AG04450 (cell line): ENCODE results near the gene MXD1. TPM values are rescaled to one million over a fixed set of nuclear protein-coding genes. Genes with fewer than 3 reads are reported as not detected.

Experiments
- CTCF ChIA-PET: fragments of 300-600, 350-600 bp; formaldehyde crosslinking; extraction: SDS; loops from one replicate; lab custom pipeline; 2022; ENCODE audit warnings: antibody characterized with exemption, inconsistent platforms; lab: Charles Lee
- POLR2A ChIA-PET: fragments of 350-600 bp; formaldehyde crosslinking; extraction: SDS; loops from one replicate; lab custom pipeline; 2021; ENCODE audit warnings: antibody characterized with exemption, inconsistent platforms; lab: Yijun Ruan, JAX
- DNase-seq: peaks from one replicate; pipeline ENCODE4 v3.0.0-alpha.2; 2011; ENCODE audit warnings: low read depth, low spot score
- H3K27ac ChIP-seq: one replicate; pipeline ENCODE4 v1.5.1; 2012; ENCODE audit warnings: low read depth, low read length, control low read depth
- H3K27me3 ChIP-seq: one replicate; pipeline ENCODE4 v1.6.0; 2012; ENCODE audit warnings: low read length; ENCODE audit not compliant: control insufficient read depth, insufficient read depth
- H3K4me3 ChIP-seq: 2 replicates; pipeline ENCODE4 v1.5.1; 2011; ENCODE audit warnings: mild to moderate bottlenecking, low read depth, low read length, control low read depth
- H3K9me3 ChIP-seq: 2 replicates; pipeline ENCODE4 v1.5.1; 2012; ENCODE audit warnings: low read length; ENCODE audit not compliant: control insufficient read depth, insufficient read depth
- CTCF ChIP-seq: IDR thresholded peaks from 2 replicates; pipeline ENCODE4 v1.5.1; 2011; ENCODE audit warnings: low read depth, low read length, control low read depth, inconsistent platforms
- polyA plus RNA-seq: library from polyadenylated mRNA; depleted of rRNA; stranded (reverse); fragments of >200 nt; gene quantifications from 2 replicates; pipeline ENCODE4 v1.2.3, GENCODE V29; 2011

The MXD1 gene
- polyA plus RNA-seq, 1 experiment: 9.8 TPM

GRCh38 chr2:69923116-69923515, 8.2 kb downstream of the MXD1 start:
- ChIA-PET POLR2A (interaction anchor here (0.8 to 1.2 kb wide), 2 partner anchors 8 to 147 kb away, joined by 3 to 5 read pairs; partner anchors contain the start of gene MXD1), CTCF (interaction anchor here (0.9 to 1.7 kb wide), 2 partner anchors 11 to 146 kb away, joined by 3 to 5 read pairs; no protein-coding TSS in a partner anchor)
- no peak for DNase-seq
- no peak overlapping the region for H3K4me3 ChIP-seq
- no peak for TF ChIP-seq CTCF
- no peak overlapping the region for H3K27ac ChIP-seq
- no peaks in the 10 kb centered on the region for H3K9me3 ChIP-seq
- no peaks in the 10 kb centered on the region for H3K27me3 ChIP-seq

- ChIA-PET POLR2A (no interaction called here), CTCF (no interaction called here)
- H3K27me3 ChIP-seq: no peaks in the 10 kb centered on the region
- no peak for TF ChIP-seq CTCF
- H3K4me3 ChIP-seq: no peak overlapping the region
- no peaks in the 10 kb centered on the region for H3K9me3 ChIP-seq
- no peak for DNase-seq
- H3K27ac ChIP-seq: no peak overlapping the region
Observed at GRCh38 chr2:69926849-69927515, 12.1 kb downstream of the MXD1 start.

GRCh38 chr2:69931832-69932595, 17.1 kb downstream of the MXD1 start:
- Histone ChIP-seq H3K4me3 (no peak overlapping the region), H3K27ac (no peak overlapping the region), H3K9me3 (no peaks in the 10 kb centered on the region), H3K27me3 (no peaks in the 10 kb centered on the region)
- TF ChIP-seq CTCF: no peak
- ChIA-PET POLR2A (interaction anchor here (0.8 kb wide), 1 partner anchor 17 kb away, joined by 4 read pairs; the partner anchor contains the start of gene MXD1), CTCF (interaction anchor here (0.8 kb wide), 1 partner anchor 139 kb away, joined by 3 read pairs; no protein-coding TSS in a partner anchor)
- DNase-seq: no peak

GRCh38 chr2:69932596-69932922, 17.6 kb downstream of the MXD1 start:
- Histone ChIP-seq H3K27ac (no peak overlapping the region), H3K4me3 (no peak overlapping the region), H3K9me3 (no peaks in the 10 kb centered on the region), H3K27me3 (no peaks in the 10 kb centered on the region)
- no peak for DNase-seq
- CTCF ChIA-PET: interaction anchor here (1.9 kb wide), 1 partner anchor 138 kb away, joined by 17 read pairs; no protein-coding TSS in a partner anchor
- POLR2A ChIA-PET: no interaction called here
- TF ChIP-seq CTCF: no peak
